ENCODE results near the gene TTC39C.

The TTC39C gene

GRCh38 chr18:24095976-24096375, 81.4 kb downstream of the TTC39C start:
- no peak overlapping the region for H3K27ac ChIP-seq
- no peak for TF ChIP-seq CTCF (conservative IDR thresholded peaks at IDR 0.05)

GRCh38 chr18:24103320-24104021, 88.9 kb downstream of the TTC39C start:
- no peak for TF ChIP-seq CTCF (conservative IDR thresholded peaks at IDR 0.05)
- H3K27ac ChIP-seq = no peak overlapping the region

- TF ChIP-seq CTCF (conservative IDR thresholded peaks at IDR 0.05) = no peak
- no peak overlapping the region for H3K27ac ChIP-seq
Measured at GRCh38 chr18:24104486-24104885, 89.9 kb downstream of the TTC39C start.

- no peak for TF ChIP-seq CTCF (conservative IDR thresholded peaks at IDR 0.05)
- H3K27ac ChIP-seq = peak overlapping the region; percentile 82
Measured at GRCh38 chr18:24108641-24109040, 94.1 kb downstream of the TTC39C start.

- no peak for TF ChIP-seq CTCF (conservative IDR thresholded peaks at IDR 0.05)
- H3K27ac ChIP-seq = no peak overlapping the region; the same call in 1 of the 2 replicates
Measured at GRCh38 chr18:24111936-24112335, 97.4 kb downstream of the TTC39C start.

GRCh38 chr18:24112464-24112863, 97.9 kb downstream of the TTC39C start:
- no peak overlapping the region; the same call in 1 of the 2 replicates for H3K27ac ChIP-seq
- no peak for TF ChIP-seq CTCF (conservative IDR thresholded peaks at IDR 0.05)

GRCh38 chr18:24112874-24113615, 98.5 kb downstream of the TTC39C start:
- no peak for TF ChIP-seq CTCF (conservative IDR thresholded peaks at IDR 0.05)
- H3K27ac ChIP-seq = no peak overlapping the region
